ENCODE data around the gene CREB3L1.
"Not testable (repeated sequence)": the region's sequence is repeated elsewhere in the genome, so short reads cannot be mapped to it uniquely, and the experiment has no call there.

CREB3L1 gene

DNA sequence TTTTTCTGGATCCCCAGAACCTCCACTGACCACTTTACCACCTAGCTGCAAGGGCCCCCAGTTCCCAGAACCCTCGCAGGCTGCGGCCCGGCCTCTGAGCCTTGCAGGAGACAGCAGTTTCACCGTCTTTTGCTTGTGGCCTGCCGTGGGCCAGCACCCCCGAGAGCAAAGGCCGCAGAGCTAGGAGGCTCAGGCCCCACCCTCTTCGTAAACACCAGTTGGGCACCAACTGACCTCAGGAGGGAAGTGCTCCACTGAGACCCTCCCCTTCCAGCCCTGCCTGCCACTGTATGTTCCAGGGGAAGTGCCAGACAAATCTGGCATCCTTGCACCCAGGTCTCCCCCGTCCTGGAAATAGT lies 23.4 kb upstream of the CREB3L1 start:
- DNase-seq (ENCODE audit: low read depth, low spot score), result no peak
- H3K4me3 ChIP-seq (ENCODE audit: low read depth, low read length), result no peak overlapping the region
- in situ Hi-C loops (cut with HindIII; ENCODE audit: low sequenced_read_pairs), result no loop called here
- TF ChIP-seq, protein P1, sequence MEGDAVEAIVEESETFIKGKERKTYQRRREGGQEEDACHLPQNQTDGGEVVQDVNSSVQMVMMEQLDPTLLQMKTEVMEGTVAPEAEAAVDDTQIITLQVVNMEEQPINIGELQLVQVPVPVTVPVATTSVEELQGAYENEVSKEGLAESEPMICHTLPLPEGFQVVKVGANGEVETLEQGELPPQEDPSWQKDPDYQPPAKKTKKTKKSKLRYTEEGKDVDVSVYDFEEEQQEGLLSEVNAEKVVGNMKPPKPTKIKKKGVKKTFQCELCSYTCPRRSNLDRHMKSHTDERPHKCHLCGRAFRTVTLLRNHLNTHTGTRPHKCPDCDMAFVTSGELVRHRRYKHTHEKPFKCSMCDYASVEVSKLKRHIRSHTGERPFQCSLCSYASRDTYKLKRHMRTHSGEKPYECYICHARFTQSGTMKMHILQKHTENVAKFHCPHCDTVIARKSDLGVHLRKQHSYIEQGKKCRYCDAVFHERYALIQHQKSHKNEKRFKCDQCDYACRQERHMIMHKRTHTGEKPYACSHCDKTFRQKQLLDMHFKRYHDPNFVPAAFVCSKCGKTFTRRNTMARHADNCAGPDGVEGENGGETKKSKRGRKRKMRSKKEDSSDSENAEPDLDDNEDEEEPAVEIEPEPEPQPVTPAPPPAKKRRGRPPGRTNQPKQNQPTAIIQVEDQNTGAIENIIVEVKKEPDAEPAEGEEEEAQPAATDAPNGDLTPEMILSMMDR (IDR thresholded peaks at IDR 0.05; ENCODE audit: low read depth, low read length), result no peak

DNA sequence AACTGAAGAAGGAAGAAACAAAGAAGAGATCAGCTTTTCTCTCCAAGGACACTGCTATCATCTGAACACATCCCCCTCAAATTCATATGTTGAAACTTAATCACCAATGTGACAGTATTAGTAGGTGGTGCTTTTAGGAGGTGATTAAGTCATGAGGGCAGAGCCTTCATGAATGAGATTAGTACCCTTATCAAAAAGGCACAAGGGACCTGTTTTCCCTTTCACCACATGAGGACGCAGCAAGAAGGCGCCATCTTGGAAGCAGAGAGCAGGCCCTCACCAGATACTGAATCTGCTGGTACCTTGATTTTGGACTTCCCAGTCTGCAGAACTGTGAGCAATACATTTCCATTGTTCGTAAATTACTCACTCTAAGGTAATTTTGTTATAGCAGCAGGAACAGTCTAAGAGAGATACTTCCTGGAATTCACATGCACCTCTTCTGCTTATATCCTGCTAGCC lies 20.9 kb upstream of the CREB3L1 start:
- TF ChIP-seq, protein P1 (IDR thresholded peaks at IDR 0.05; ENCODE audit: low read depth, low read length), result no peak
- in situ Hi-C loops (cut with HindIII; ENCODE audit: low sequenced_read_pairs), result no loop called here

DNA sequence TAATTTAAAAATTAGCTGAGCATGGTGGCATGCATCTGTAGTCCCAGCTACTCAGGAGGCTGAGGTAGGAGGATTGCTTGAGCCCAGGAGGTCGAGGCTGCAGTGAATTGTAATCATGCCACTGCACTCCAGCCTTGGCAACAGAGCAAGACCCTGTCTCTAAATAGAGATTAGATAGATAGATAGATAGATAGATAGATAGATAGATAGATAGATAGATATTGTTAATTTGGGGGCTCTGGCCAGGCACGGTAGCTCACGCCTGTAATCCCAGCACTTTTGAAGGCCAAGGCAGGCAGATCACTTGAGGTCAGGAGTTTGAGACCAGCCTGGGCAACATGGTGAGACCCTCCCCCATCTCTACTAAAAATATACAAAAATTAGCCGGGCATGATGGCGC lies 18.1 kb upstream of the CREB3L1 start:
- in situ Hi-C loops (cut with HindIII; ENCODE audit: low sequenced_read_pairs); DNase-seq (ENCODE audit: low read depth, low spot score); H3K4me3 ChIP-seq (ENCODE audit: low read depth, low read length): not testable (repeated sequence)

More for the DNA sequence above, 20.9 kb upstream of the CREB3L1 start:
- no peak for DNase-seq (ENCODE audit: low read depth, low spot score)
- no peak overlapping the region for H3K4me3 ChIP-seq (ENCODE audit: low read depth, low read length)

DNA sequence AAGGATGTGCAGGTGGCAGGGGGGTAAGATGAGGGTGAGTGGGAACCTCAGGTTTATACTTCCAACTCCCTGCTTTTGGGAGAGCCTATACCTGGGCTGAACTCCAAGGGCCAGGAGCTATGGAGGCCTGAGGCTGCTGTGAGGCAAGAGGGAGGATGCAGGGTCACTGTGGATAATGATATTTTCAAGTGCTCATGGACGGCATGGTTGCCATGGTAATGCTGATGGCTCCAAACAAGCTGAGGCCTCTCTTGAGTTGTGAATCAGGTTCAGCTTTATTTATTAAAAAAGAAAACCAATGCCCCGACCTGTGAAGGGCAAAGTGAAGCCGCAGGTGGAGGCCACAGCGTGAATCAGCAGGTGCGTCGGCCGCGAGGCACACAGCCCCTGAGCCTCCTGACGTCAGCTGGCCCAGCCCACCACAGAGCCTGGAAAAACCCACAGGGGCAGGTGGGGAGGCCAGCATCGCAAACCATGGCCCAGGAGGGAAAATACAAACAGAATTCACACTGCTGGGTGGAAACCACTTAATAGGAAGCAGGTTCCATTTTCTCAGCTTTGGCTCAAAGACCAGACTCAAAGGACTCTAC lies 17.4 kb upstream of the CREB3L1 start:
- no peak for DNase-seq (ENCODE audit: low read depth, low spot score)
- TF ChIP-seq, protein P1 (IDR thresholded peaks at IDR 0.05; ENCODE audit: low read depth, low read length), result no peak
- in situ Hi-C loops (cut with HindIII; ENCODE audit: low sequenced_read_pairs), result no loop called here
- no peak overlapping the region for H3K4me3 ChIP-seq (ENCODE audit: low read depth, low read length)

DNA sequence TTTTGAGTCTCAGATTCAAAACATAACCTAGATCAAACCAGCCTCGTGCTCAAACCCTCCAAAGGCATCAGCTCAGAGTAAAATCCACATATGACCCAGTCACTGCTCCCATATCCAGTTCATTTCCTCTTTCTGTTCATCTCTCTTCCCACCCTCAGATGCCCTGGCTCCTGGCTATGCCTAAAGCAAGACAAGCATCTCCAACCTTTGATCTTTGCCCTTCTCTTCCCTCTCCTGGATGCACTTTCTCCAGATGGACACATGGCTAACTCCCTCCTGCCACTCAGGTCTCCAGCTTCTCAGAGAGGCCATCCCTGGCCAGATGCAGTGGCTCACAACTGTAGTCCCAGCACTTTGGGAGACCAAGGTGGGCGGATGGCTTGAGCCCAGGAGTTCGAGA lies 14.3 kb upstream of the CREB3L1 start:
- H3K4me3 ChIP-seq (ENCODE audit: low read depth, low read length), result no peak overlapping the region
- in situ Hi-C loops (cut with HindIII; ENCODE audit: low sequenced_read_pairs), result no loop called here
- no peak for DNase-seq (ENCODE audit: low read depth, low spot score)
- TF ChIP-seq, protein P1 (IDR thresholded peaks at IDR 0.05; ENCODE audit: low read depth, low read length), result no peak

DNA sequence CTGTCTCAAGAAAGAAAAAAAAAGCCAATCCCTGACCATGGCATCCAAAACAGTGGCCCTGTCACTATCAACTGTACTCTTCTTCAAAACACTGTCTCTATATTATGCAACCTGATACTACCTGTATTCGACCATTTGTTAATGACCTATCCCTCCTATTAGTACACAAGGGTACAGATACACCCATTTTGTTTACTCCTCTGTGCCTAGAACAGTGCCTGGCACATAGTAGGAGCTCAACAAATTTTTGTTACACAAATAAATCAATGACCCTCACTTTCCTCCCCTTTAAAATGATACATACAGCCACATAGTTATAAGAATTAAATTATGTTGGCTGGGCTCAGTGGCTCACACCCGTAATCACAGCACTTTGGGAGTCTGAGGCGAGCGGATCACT lies 13.4 kb upstream of the CREB3L1 start:
- TF ChIP-seq, protein P1 (IDR thresholded peaks at IDR 0.05; ENCODE audit: low read depth, low read length), result no peak
- no peak overlapping the region for H3K4me3 ChIP-seq (ENCODE audit: low read depth, low read length)
- no peak for DNase-seq (ENCODE audit: low read depth, low spot score)
- in situ Hi-C loops (cut with HindIII; ENCODE audit: low sequenced_read_pairs), result no loop called here

DNA sequence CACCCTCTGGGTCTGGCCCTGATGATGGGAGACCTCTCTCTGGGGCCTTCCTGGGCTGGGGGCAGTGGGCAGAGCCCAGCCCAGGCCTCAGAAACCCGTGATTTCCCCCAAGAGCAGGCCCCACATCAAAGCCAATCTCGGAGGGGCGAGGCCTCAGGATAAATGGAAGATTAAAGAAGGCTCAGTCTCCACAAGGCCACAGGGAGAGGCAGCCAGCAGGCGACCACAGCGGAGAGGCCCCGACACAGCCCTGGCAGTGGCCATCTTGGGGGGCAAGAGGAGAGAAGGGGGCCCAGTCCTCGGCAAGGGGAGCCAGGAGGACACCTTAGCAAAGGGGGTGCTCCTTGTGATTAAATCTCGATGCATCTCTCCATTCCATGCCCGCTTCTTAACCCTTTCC lies 12.5 kb upstream of the CREB3L1 start:
- no peak overlapping the region for H3K4me3 ChIP-seq (ENCODE audit: low read depth, low read length)
- DNase-seq (ENCODE audit: low read depth, low spot score), result no peak
- in situ Hi-C loops (cut with HindIII; ENCODE audit: low sequenced_read_pairs), result no loop called here
- TF ChIP-seq, protein P1 (IDR thresholded peaks at IDR 0.05; ENCODE audit: low read depth, low read length), result no peak
